GM18868 (cell line): ENCODE measurements around the gene CD8B.
A peak's percentile ranks its signal among the peaks of the same experiment; 100 is the strongest.
"Not testable (repeated sequence)": the region's sequence is repeated elsewhere in the genome, so short reads cannot be mapped to it uniquely, and the experiment has no call there.

Source experiments
- ATAC-seq: cut with Tn5 transposase; IDR thresholded peaks from one replicate; pipeline ENCODE4 v1.9.1; 2021; ENCODE audit warnings: mild to moderate bottlenecking, moderate library complexity; ENCODE audit not compliant: unreplicated experiment

CD8B gene

GRCh38 chr2:86861628-86862379 is at the start of gene CD8B:
Gene CD8B (minus strand): TSS chr2:86861886. CDS start chr2:86861865, 21 bp downstream.
- not testable (repeated sequence) for ATAC-seq

- not testable (repeated sequence) for ATAC-seq
Measured at GRCh38 chr2:86905868-86906267, 44.2 kb upstream of the CD8B start.

GRCh38 chr2:86900687-86901086 is 39.0 kb upstream of the CD8B start:
- ATAC-seq = not testable (repeated sequence)

- peak; percentile 88 for ATAC-seq
Measured at GRCh38 chr2:86886026-86886425, 24.3 kb upstream of the CD8B start.

- ATAC-seq = not testable (repeated sequence)
Measured at GRCh38 chr2:86882865-86883264, 21.2 kb upstream of the CD8B start.

- ATAC-seq = not testable (repeated sequence)
Measured at GRCh38 chr2:86882118-86882665, 20.5 kb upstream of the CD8B start.

- not testable (repeated sequence) for ATAC-seq
Measured at GRCh38 chr2:86878986-86879385, 17.3 kb upstream of the CD8B start.

GRCh38 chr2:86870941-86871340 is 9.3 kb upstream of the CD8B start:
- not testable (repeated sequence) for ATAC-seq

GRCh38 chr2:86868895-86869468 is 7.3 kb upstream of the CD8B start:
- not testable (repeated sequence) for ATAC-seq

GRCh38 chr2:86862380-86862703 is 656 bp upstream of the CD8B start:
- not testable (repeated sequence) for ATAC-seq

GRCh38 chr2:86861175-86861574 is 511 bp downstream of the CD8B start:
- not testable (repeated sequence) for ATAC-seq

- ATAC-seq = not testable (repeated sequence)
Measured at GRCh38 chr2:86860573-86860972, 1.1 kb downstream of the CD8B start.

GRCh38 chr2:86857688-86858087 is 4.0 kb downstream of the CD8B start:
- ATAC-seq = not testable (repeated sequence)

GRCh38 chr2:86856498-86856897 is 5.2 kb downstream of the CD8B start:
- ATAC-seq = not testable (repeated sequence)

- not testable (repeated sequence) for ATAC-seq
Measured at GRCh38 chr2:86855981-86856380, 5.7 kb downstream of the CD8B start.

GRCh38 chr2:86851581-86851980 is 10.1 kb downstream of the CD8B start:
- ATAC-seq = not testable (repeated sequence)

GRCh38 chr2:86842607-86843234 is 19.0 kb downstream of the CD8B start:
- not testable (repeated sequence) for ATAC-seq

- ATAC-seq = not testable (repeated sequence)
Measured at GRCh38 chr2:86841330-86841729, 20.4 kb downstream of the CD8B start.

GRCh38 chr2:86839871-86840548 is 21.7 kb downstream of the CD8B start:
- not testable (repeated sequence) for ATAC-seq

- ATAC-seq = not testable (repeated sequence)
Measured at GRCh38 chr2:86839455-86839854, 22.2 kb downstream of the CD8B start.

GRCh38 chr2:86837714-86838113 is 24.0 kb downstream of the CD8B start:
- not testable (repeated sequence) for ATAC-seq
